Stimulated activated CD4-positive, alpha-beta T cell treated with anti-CD3 and anti-CD28 coated beads, Interleukin-1b, Interleukin-23, amount 100 ng/mL, for 1 hour (primary cell): Measurements from ENCODE around the gene HOXA5.

Source experiments
- DNase-seq, 2 donors: peaks; one replicate each; pipeline ENCODE4 v3.0.0-alpha.2; 2020; ENCODE audit warnings: low read depth in 2 of 2

HOXA5 gene

GRCh38 chr7:27107391-27108381 is 35.8 kb downstream of the HOXA5 start:
- DNase-seq, result no peak

- no peak for DNase-seq
Measured at GRCh38 chr7:27106901-27107240, 36.6 kb downstream of the HOXA5 start.

- DNase-seq, result no peak
Measured at GRCh38 chr7:27106181-27106900, 37.1 kb downstream of the HOXA5 start.

GRCh38 chr7:27105301-27106031 is 38.0 kb downstream of the HOXA5 start:
- no peak for DNase-seq

GRCh38 chr7:27104341-27105058 is 39.0 kb downstream of the HOXA5 start:
- DNase-seq, result no peak

GRCh38 chr7:27103489-27104226 is 39.8 kb downstream of the HOXA5 start:
- DNase-seq, result no peak

- no peak for DNase-seq
Measured at GRCh38 chr7:27102581-27103442, 40.7 kb downstream of the HOXA5 start, which contains the start of gene HOXA2. TSS of gene HOXA2 (minus strand) at chr7:27102683. CDS start at chr7:27102500, 183 bp downstream.

GRCh38 chr7:27101957-27102580 is 41.4 kb downstream of the HOXA5 start:
- no peak for DNase-seq

GRCh38 chr7:27101171-27101956 is 42.1 kb downstream of the HOXA5 start:
- DNase-seq, result no peak

- no peak for DNase-seq
Measured at GRCh38 chr7:27100694-27101170, 42.7 kb downstream of the HOXA5 start.

- DNase-seq, result no peak
Measured at GRCh38 chr7:27099453-27100370, 43.8 kb downstream of the HOXA5 start.

- DNase-seq, result no peak
Measured at GRCh38 chr7:27098578-27099451, 44.7 kb downstream of the HOXA5 start.

- no peak for DNase-seq
Measured at GRCh38 chr7:27097686-27098577, 45.5 kb downstream of the HOXA5 start.

GRCh38 chr7:27096768-27097514 is 46.5 kb downstream of the HOXA5 start:
- no peak for DNase-seq
